ENCODE measurements around the gene RNFT2. TPM values are rescaled to one million over a fixed set of nuclear protein-coding genes. Genes with fewer than 3 reads are reported as not detected.

Gene RNFT2
- total RNA-seq, 6 experiments from 2014 or later = 0.09 to 2.1 (median 0.75) TPM

DNA sequence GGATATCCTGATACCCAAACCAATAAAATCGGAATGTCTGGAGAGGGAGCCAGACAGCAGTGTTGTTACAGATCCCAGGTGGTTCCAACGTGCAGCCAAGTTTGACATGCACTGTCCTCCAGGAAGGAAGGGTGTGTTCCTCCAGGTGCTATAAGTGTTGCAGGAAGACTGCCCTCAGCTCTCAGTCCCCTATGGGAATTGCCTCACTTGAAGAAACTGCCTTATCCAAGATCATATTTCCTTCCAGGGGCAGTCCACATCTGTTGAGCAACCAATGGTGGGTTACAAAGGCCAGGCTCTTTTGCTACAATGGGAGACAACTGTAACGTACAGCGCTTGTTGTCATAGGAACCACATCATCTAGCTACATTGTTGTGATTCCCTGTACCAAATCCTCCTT lies 159.4 kb downstream of the RNFT2 start:
- ATAC-seq (no peak), DNase-seq (no peak)
- intact Hi-C loops (cut with DNase I) = no loop called here
- Histone ChIP-seq H3K27me3 (no peaks in the 10 kb centered on the region), H3K36me3 (no peaks in the 10 kb centered on the region), H3K4me1 (no peaks in the 10 kb centered on the region), H3K4me3 (no peak overlapping the region), H3K27ac (no peak overlapping the region), H3K9me3 (no peaks in the 10 kb centered on the region)
- 78% methylated on average over 3 of the region's 4 CpGs for WGBS (ENCODE audit: insufficient coverage, low coverage, low lambda C conversion rate, missing lambda C conversion rate)
- TF ChIP-seq POLR2A (IDR thresholded peaks at IDR 0.05) = no peak
- TF ChIP-seq, protein P1, sequence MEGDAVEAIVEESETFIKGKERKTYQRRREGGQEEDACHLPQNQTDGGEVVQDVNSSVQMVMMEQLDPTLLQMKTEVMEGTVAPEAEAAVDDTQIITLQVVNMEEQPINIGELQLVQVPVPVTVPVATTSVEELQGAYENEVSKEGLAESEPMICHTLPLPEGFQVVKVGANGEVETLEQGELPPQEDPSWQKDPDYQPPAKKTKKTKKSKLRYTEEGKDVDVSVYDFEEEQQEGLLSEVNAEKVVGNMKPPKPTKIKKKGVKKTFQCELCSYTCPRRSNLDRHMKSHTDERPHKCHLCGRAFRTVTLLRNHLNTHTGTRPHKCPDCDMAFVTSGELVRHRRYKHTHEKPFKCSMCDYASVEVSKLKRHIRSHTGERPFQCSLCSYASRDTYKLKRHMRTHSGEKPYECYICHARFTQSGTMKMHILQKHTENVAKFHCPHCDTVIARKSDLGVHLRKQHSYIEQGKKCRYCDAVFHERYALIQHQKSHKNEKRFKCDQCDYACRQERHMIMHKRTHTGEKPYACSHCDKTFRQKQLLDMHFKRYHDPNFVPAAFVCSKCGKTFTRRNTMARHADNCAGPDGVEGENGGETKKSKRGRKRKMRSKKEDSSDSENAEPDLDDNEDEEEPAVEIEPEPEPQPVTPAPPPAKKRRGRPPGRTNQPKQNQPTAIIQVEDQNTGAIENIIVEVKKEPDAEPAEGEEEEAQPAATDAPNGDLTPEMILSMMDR (IDR thresholded peaks at IDR 0.05) = no peak

DNA sequence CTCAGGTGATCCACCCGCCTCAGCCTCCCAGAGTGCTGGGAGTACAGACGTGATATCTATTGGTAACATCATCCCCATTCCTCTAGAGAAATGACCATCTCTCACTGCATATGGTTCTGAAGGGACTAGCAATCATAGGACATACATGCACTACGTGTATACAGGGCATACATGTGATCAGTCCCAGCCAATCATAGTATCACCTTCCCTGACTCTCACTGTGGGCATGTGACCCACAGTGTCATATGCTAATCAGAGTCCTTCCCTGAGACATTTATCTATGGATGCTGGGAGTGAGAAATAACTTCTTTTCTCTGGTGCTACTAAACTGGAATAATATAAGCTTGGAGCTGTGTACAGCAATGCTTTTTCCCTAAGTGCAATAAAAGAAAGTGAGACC lies 160.6 kb downstream of the RNFT2 start:
- Histone ChIP-seq H3K27me3 (no peaks in the 10 kb centered on the region), H3K9me3 (no peaks in the 10 kb centered on the region), H3K27ac (no peak overlapping the region), H3K4me3 (no peak overlapping the region), H3K36me3 (no peaks in the 10 kb centered on the region), H3K4me1 (no peaks in the 10 kb centered on the region)
- DNase-seq = no peak
- intact Hi-C loops (cut with DNase I) = no loop called here
- ATAC-seq = no peak
- TF ChIP-seq POLR2A (IDR thresholded peaks at IDR 0.05) = no peak
- TF ChIP-seq, protein P1 (IDR thresholded peaks at IDR 0.05) = no peak
- 36% methylated on average over 3 of the region's 3 CpGs for WGBS (ENCODE audit: insufficient coverage, low coverage, low lambda C conversion rate, missing lambda C conversion rate)

DNA sequence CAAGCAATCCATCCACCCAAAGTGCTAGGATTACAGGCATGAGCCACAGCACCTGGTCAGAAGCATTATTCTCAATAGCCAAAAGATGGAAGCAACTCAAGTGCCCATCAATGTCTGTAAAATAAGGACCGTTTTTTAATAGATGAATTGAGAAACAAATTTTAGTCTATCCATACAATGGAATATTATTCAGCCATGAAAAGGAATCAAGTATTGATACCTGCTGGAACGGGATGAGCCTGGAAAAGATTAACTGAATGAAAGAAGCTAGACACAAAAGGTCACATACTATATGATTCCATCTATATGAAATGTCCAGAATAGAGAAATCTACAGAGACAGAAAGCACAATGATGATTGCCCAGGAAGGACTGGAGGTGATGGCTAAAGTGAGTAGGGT lies 163.5 kb downstream of the RNFT2 start:
- WGBS (ENCODE audit: insufficient coverage, low coverage, low lambda C conversion rate, missing lambda C conversion rate) = 62% methylated on average over 2 of the region's 2 CpGs
- no peaks in the 10 kb centered on the region for H3K4me1 ChIP-seq
- no peaks in the 10 kb centered on the region for H3K36me3 ChIP-seq
- no peak for DNase-seq
- no peaks in the 10 kb centered on the region for H3K27me3 ChIP-seq
- H3K4me3 ChIP-seq = no peak overlapping the region
- intact Hi-C loops (cut with DNase I) = no loop called here
- no peaks in the 10 kb centered on the region for H3K9me3 ChIP-seq
- no peak for ATAC-seq
- TF ChIP-seq, protein P1 (IDR thresholded peaks at IDR 0.05) = no peak
- no peak for TF ChIP-seq POLR2A (IDR thresholded peaks at IDR 0.05)
- no peak overlapping the region for H3K27ac ChIP-seq

Small RNA genes within 50 kb of the gene (small RNA-seq; reads per million reads assigned to genes)
- gene RNU6-558P = 0 reads per million in 2 experiments

Other genes with a start within 250 kb of the RNFT2 start
- 1 to 10 TPM in 1 of 6 experiments, under 1 TPM in 2, not detected in 3; 0.59 to 1.0 (median 0.70) TPM for gene MAP1LC3B2, start 178.9 kb upstream of the RNFT2 start, total RNA-seq
- 10 to 100 TPM in 4 of 6 experiments, 1 to 10 TPM in 2; 4.9 to 18.7 (median 12.0) TPM for gene SPRING1, start 246 bp upstream of the RNFT2 start, total RNA-seq
- not detected for gene HRK, start 143.1 kb downstream of the RNFT2 start, total RNA-seq
- 1 to 10 TPM; 4.5 to 9.6 (median 6.3) TPM for gene FBXW8, start 172.6 kb downstream of the RNFT2 start, total RNA-seq